WERI-Rb-1 (cell line): ENCODE data around the gene ESPL1.
A peak's percentile ranks its signal among the peaks of the same experiment; 100 is the strongest.

Experiments used
- DNase-seq: peaks from one replicate; pipeline ENCODE4 v3.0.0-alpha.2; 2020
- H3K27ac ChIP-seq: fragments of 250-450 bp; sonication (Bioruptor Pico); 2 replicates; pipeline ENCODE4 v1.5.1; 2020; ENCODE audit warnings: mild to moderate bottlenecking, moderate library complexity
- H3K27me3 ChIP-seq: fragments of 250-450 bp; sonication (Bioruptor Pico); 2 replicates; pipeline ENCODE4 v1.5.1; 2021; ENCODE audit warnings: mild to moderate bottlenecking, low read depth, moderate library complexity; ENCODE audit not compliant: insufficient read depth, severe bottlenecking
- H3K36me3 ChIP-seq: fragments of 250-450 bp; sonication (Bioruptor Pico); 2 replicates; pipeline ENCODE4 v1.5.1; 2020; ENCODE audit warnings: mild to moderate bottlenecking, moderate library complexity
- H3K4me3 ChIP-seq: 2 replicates; pipeline ENCODE4 v1.5.1; 2011; ENCODE audit warnings: low read depth, mild to moderate bottlenecking, control low read depth, low read length
- H3K9me3 ChIP-seq: fragments of 250-450 bp; sonication (Bioruptor Pico); 2 replicates; pipeline ENCODE4 v1.5.1; 2021; ENCODE audit warnings: mild to moderate bottlenecking, moderate library complexity; ENCODE audit not compliant: severe bottlenecking
- CTCF ChIP-seq: IDR thresholded peaks from 2 replicates; pipeline ENCODE4 v1.5.1; 2011; ENCODE audit warnings: low read depth, mild to moderate bottlenecking, control low read depth, inconsistent platforms, low read length

The ESPL1 gene

DNA sequence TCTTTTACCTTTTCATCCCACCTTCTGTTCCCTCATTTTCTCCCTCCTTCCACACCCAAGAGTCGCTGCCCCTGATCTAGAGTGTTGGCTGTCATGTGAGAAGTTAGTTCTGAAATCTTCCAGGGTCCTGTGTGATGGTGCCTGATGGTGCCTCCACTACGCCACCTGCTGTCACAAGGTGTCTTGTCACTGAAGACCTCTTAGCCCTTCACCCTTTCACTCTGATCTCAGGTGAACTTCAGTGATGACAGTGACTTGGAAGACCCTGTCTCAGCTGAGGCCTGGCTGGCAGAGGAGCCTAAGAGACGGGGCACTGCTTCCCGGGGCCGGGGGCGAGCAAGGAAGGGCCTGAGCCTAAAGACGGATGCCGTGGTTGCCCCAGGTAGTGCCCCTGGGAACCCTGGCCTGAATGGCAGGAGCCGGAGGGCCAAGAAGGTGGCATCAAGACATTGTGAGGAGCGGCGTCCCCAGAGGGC, 19.7 kb downstream of the ESPL1 start:
- no peaks in the 10 kb centered on the region for H3K27me3 ChIP-seq
- no peak overlapping the region for H3K27ac ChIP-seq
- no peak overlapping the region for H3K4me3 ChIP-seq
- H3K9me3 ChIP-seq = no peaks in the 10 kb centered on the region
- TF ChIP-seq CTCF = peak; percentile 82
- DNase-seq = peak; percentile 69
- peaks cover 87% of the 10 kb centered on the region for H3K36me3 ChIP-seq

- DNase-seq = no peak
- Histone ChIP-seq H3K9me3 (no peaks in the 10 kb centered on the region), H3K27me3 (no peaks in the 10 kb centered on the region), H3K36me3 (peaks cover 87% of the 10 kb centered on the region), H3K4me3 (no peak overlapping the region), H3K27ac (no peak overlapping the region)
- TF ChIP-seq CTCF = no peak
Observed at GRCh38 chr12:53288322-53288721, 20.2 kb downstream of the ESPL1 start.

DNA sequence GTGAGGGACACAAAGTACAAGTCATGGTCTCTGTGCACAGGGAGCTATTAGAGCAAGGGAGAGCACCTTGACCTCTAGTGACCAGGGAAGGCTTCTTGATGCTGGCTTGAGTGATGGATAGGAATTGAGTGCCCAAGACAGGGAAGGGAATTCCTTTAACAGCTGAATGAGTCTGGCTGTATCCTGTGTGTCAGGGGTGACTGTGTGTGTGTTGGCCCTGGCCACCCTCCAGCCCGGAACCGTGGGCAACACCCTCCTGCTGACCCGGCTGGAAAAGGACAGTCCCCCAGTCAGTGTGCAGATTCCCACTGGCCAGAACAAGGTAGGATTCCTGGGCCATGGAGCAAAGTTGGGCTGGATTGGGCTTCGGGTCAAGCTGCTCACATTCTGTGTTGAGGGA, 21.8 kb downstream of the ESPL1 start:
- H3K27ac ChIP-seq = no peak overlapping the region
- TF ChIP-seq CTCF = no peak
- no peaks in the 10 kb centered on the region for H3K27me3 ChIP-seq
- no peaks in the 10 kb centered on the region for H3K9me3 ChIP-seq
- peaks cover 85% of the 10 kb centered on the region for H3K36me3 ChIP-seq
- DNase-seq = no peak
- H3K4me3 ChIP-seq = no peak overlapping the region

GRCh38 chr12:53290661-53291060, 22.6 kb downstream of the ESPL1 start:
- H3K4me3 ChIP-seq = no peak overlapping the region
- H3K27me3 ChIP-seq = no peaks in the 10 kb centered on the region
- TF ChIP-seq CTCF = no peak
- no peak overlapping the region for H3K27ac ChIP-seq
- DNase-seq = no peak
- no peaks in the 10 kb centered on the region for H3K9me3 ChIP-seq
- peaks cover 80% of the 10 kb centered on the region for H3K36me3 ChIP-seq

GRCh38 chr12:53292426-53292825, 24.3 kb downstream of the ESPL1 start:
- H3K4me3 ChIP-seq = no peak overlapping the region
- H3K27me3 ChIP-seq = no peaks in the 10 kb centered on the region
- no peak overlapping the region for H3K27ac ChIP-seq
- H3K9me3 ChIP-seq = no peaks in the 10 kb centered on the region
- TF ChIP-seq CTCF = no peak
- no peak for DNase-seq
- H3K36me3 ChIP-seq = peaks cover 76% of the 10 kb centered on the region
